ENCODE data around the gene IDH1. TPM values are rescaled to one million over a fixed set of nuclear protein-coding genes. Genes with fewer than 3 reads are reported as not detected.

The IDH1 gene
- total and polyA plus RNA-seq, 2 of the 13 experiments (the other 11 are each of a cell fraction or from before 2014, with no cell fraction given) = 312 to 1,077 TPM

GRCh38 chr2:208254118-208254870 is 577 bp downstream of the IDH1 start (continued):
- peak; percentile 79; the same call in 1 of the 2 replicates for TF ChIP-seq CBX5 (CRISPR knock-in tag; IDR thresholded peaks at IDR 0.05; ENCODE audit: borderline replicate concordance)
- 0 out of 2 replicates have a peak, but pooled peaks have one; percentile 29 for TF ChIP-seq TP53 (CRISPR knock-in tag; conservative IDR thresholded peaks at IDR 0.05)
- TF ChIP-seq SATB2 (CRISPR knock-in tag; IDR thresholded peaks at IDR 0.05) = no peak; the same call in 1 of the 2 replicates
- no peak for TF ChIP-seq HNRNPH1 (optimal IDR thresholded peaks at IDR 0.05; ENCODE audit: low read depth, low read length)
- TF ChIP-seq PRPF4 (IDR thresholded peaks at IDR 0.05; ENCODE audit: low read depth, low read length, poor library complexity, severe bottlenecking) = no peak
- TF ChIP-seq PHF21A (CRISPR knock-in tag; IDR thresholded peaks at IDR 0.05) = peak; percentile 95
- no peak for TF ChIP-seq ZNF792 (CRISPR knock-in tag; IDR thresholded peaks at IDR 0.05)
- TF ChIP-seq JARID2 (CRISPR knock-in tag; IDR thresholded peaks at IDR 0.05; ENCODE audit: insufficient replicate concordance) = peak; percentile 20
- no peak for TF ChIP-seq ZNF3 (CRISPR knock-in tag; IDR thresholded peaks at IDR 0.05)
- peak; percentile 81; the same call in 1 of the 2 replicates for TF ChIP-seq MTF2 (CRISPR knock-in tag; IDR thresholded peaks at IDR 0.05; ENCODE audit: borderline replicate concordance)
- TF ChIP-seq TBP (CRISPR knock-in tag; IDR thresholded peaks at IDR 0.05) = no peak
- TF ChIP-seq ZFP62 (CRISPR knock-in tag; IDR thresholded peaks at IDR 0.05) = no peak
- TF ChIP-seq, protein P1, sequence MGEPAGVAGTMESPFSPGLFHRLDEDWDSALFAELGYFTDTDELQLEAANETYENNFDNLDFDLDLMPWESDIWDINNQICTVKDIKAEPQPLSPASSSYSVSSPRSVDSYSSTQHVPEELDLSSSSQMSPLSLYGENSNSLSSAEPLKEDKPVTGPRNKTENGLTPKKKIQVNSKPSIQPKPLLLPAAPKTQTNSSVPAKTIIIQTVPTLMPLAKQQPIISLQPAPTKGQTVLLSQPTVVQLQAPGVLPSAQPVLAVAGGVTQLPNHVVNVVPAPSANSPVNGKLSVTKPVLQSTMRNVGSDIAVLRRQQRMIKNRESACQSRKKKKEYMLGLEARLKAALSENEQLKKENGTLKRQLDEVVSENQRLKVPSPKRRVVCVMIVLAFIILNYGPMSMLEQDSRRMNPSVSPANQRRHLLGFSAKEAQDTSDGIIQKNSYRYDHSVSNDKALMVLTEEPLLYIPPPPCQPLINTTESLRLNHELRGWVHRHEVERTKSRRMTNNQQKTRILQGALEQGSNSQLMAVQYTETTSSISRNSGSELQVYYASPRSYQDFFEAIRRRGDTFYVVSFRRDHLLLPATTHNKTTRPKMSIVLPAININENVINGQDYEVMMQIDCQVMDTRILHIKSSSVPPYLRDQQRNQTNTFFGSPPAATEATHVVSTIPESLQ (CRISPR knock-in tag; conservative IDR thresholded peaks at IDR 0.05) = no peak; the same call in 1 of the 2 replicates
- TF ChIP-seq ZNF615 (CRISPR knock-in tag; IDR thresholded peaks at IDR 0.05; ENCODE audit: borderline replicate concordance) = no peak
- TF ChIP-seq, protein P2, sequence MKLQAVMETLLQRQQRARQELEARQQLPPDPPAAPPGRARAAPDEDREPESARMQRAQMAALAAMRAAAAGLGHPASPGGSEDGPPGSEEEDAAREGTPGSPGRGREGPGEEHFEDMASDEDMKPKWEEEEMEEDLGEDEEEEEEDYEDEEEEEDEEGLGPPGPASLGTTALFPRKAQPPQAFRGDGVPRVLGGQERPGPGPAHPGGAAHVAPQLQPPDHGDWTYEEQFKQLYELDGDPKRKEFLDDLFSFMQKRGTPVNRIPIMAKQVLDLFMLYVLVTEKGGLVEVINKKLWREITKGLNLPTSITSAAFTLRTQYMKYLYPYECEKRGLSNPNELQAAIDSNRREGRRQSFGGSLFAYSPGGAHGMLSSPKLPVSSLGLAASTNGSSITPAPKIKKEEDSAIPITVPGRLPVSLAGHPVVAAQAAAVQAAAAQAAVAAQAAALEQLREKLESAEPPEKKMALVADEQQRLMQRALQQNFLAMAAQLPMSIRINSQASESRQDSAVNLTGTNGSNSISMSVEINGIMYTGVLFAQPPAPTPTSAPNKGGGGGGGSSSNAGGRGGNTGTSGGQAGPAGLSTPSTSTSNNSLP (IDR thresholded peaks at IDR 0.05; ENCODE audit: low read depth, low read length) = peak; percentile 40; the same call in 1 of the 2 replicates
- TF ChIP-seq ZNF780A (CRISPR knock-in tag; IDR thresholded peaks at IDR 0.05) = no peak; the same call in 1 of the 2 replicates
- peak; percentile 74; the same call in 1 of the 2 replicates for TF ChIP-seq GTF3A (CRISPR knock-in tag; conservative IDR thresholded peaks at IDR 0.05)
- TF ChIP-seq ZBTB3 (CRISPR knock-in tag; IDR thresholded peaks at IDR 0.05; ENCODE audit: borderline replicate concordance, low read depth) = 0 out of 2 replicates have a peak, but pooled peaks have one; percentile 29
- 0 out of 2 replicates have a peak, but pooled peaks have one; percentile 64 for TF ChIP-seq ZNF850 (CRISPR knock-in tag; conservative IDR thresholded peaks at IDR 0.05)
- TF ChIP-seq ZSCAN30 (CRISPR knock-in tag; IDR thresholded peaks at IDR 0.05) = no peak
- no peak for TF ChIP-seq KLF13 (CRISPR knock-in tag; IDR thresholded peaks at IDR 0.05)
- peak; percentile 94 for TF ChIP-seq MED1 (CRISPR knock-in tag; IDR thresholded peaks at IDR 0.05)
- no peak for TF ChIP-seq ZNF558 (CRISPR knock-in tag; IDR thresholded peaks at IDR 0.05; ENCODE audit: borderline replicate concordance)
- TF ChIP-seq, protein P3, sequence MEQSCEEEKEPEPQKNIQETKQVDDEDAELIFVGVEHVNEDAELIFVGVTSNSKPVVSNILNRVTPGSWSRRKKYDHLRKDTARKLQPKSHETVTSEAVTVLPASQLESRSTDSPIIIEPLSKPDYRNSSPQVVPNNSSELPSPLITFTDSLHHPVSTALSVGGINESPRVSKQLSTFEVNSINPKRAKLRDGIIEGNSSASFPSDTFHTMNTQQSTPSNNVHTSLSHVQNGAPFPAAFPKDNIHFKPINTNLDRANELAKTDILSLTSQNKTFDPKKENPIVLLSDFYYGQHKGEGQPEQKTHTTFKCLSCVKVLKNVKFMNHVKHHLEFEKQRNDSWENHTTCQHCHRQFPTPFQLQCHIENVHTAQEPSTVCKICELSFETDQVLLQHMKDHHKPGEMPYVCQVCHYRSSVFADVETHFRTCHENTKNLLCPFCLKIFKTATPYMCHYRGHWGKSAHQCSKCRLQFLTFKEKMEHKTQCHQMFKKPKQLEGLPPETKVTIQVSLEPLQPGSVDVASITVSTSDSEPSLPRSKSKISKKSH (CRISPR knock-in tag; IDR thresholded peaks at IDR 0.05; ENCODE audit: borderline replicate concordance) = peak; percentile 80; the same call in 1 of the 2 replicates
- TF ChIP-seq ZNF24 (IDR thresholded peaks at IDR 0.05) = peak; percentile 46; the same call in 1 of the 2 replicates
